ENCODE measurements around the gene RAB3GAP2.

- no peak for TF ChIP-seq CTCF (IDR thresholded peaks at IDR 0.05)
- no peak for TF ChIP-seq ZFX (IDR thresholded peaks at IDR 0.05; ENCODE audit: borderline replicate concordance)
Measured at GRCh38 chr1:220157738-220158137, 114.5 kb downstream of the RAB3GAP2 start.

Data from 22Rv1 (cell line).